GM21717 (cell line): Measurements from ENCODE around the gene SGIP1.
"Not testable (repeated sequence)": the region's sequence is repeated elsewhere in the genome, so short reads cannot be mapped to it uniquely, and the experiment has no call there.

Experiments used
- ATAC-seq: cut with Tn5 transposase; IDR thresholded peaks from one replicate; pipeline ENCODE4 v1.9.1; 2021; ENCODE audit warnings: mild to moderate bottlenecking, moderate library complexity; ENCODE audit not compliant: unreplicated experiment

SGIP1 gene

DNA sequence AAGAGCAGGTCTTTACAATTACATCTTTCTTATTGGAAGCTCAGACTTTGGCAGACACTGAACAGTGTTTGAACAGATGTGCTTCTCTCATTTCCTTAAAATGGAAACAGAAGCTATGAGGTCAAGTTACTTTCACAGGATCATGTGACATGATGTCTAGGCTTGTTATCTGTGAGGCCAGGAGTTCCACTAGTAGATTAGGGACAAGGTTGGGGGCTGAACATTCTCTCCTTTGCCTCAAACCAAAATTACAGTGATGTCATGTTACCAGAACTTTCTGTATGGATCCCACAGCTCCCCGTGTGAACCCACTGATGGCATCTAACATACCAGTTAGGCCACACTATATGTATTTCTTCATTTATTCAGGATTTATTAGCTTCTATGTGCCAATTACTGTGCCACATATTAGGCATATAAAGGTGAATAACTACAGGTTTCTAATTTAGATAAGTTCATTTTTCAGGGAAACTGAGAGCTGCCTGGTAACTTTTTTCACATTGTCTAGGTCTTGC lies 224.3 kb downstream of the SGIP1 start:
- ATAC-seq = peak; percentile 100

DNA sequence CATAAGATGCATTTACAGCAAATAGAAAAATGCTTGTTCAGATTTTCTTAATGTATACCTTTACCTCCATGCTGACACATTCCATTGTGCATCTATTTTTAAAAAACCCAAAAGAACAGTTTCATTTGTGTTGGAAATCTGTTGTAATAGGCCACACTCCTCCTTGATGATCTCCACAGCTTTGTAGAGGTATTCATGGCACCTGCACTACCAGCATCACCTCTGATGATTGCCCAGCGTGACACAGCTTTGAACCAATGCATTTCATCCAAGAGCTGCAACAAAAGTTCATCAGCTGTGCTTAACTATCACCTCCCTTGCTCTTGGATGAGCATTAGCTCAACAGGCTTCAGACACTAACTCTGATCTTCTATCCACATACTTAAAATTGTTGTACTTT lies 226.6 kb downstream of the SGIP1 start:
- ATAC-seq = no peak

DNA sequence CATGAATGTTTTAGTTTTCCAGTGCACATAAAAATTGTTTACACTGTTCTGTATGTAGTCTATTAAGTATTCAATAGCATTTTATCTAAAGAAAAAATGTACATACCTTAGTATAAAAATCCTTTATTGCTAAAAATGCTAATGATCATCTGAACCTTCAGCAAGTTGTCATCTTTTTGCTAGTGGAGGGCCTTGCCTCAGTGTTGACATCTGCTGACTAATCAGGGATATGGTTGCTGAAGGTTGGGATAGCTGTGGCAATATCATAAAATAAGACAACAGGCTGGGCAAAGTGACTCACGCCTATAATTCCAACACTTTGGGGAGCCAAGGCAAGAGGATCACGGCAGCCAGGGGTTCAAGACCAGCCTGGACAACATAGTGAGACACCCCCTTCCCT lies 227.3 kb downstream of the SGIP1 start:
- ATAC-seq = no peak

DNA sequence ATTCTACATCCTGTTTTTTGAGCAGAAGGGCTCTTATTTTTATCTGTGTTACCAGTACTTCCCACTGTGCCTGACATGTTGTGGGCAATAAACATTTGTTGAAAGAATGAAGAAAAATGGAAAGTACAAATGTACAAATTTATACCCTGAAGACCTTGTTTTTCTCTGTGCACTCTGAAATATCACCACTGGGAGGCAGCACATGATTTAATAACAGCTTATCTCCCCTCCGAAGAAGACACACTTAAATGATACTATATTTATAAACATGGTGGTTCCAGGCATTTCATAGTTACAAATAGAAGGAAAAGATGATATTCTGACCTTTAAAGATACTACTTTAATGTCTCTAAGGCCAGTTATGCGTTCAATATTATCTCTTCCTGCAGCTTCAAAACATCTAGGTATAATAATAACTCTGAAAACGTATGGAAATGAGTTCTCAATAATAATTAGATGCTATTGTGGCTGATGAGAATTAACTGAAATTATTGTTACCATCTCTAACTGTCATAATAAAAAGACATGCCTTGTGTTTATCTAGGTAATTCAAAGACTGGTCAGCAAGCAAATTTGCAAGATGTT lies 231.1 kb downstream of the SGIP1 start:
- peak; percentile 67 for ATAC-seq

DNA sequence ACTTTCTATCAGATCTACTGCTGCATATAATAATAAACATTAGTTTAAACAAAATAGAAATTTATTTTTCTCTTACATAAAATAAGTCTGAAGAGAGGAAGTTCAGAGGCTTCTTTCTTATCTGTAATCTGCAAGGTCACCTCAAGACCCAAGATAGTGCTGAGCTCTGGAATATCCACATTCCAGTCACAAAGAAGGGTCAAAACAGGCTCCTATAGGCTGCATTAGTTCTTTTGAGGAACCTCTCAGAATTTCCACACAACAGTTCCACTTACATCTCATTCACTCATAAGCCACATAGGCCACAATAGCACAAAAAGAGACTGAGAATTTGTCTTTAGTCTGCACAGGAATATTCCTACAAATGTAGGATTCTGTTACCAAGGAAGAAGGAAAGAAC lies 233.7 kb downstream of the SGIP1 start:
- ATAC-seq = no peak

DNA sequence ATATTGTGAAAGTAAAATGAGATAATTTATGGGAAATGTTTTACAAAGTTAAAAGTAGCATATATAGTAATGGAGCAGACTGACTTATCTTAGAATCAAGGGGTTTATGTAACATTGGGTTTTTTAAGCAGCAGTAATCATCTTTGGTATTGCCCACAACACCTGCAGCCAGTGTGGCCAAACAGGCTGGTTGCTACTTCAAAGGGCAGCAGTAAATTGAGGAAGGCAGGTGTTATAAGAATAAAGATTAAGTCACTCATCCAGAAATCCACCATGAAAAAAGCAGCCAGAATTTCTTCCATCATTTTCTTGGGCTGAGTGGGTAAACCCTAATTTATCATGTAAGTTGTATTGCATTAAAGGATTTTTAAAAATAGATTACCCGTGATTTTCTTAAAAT lies 235.0 kb downstream of the SGIP1 start:
- no peak for ATAC-seq

DNA sequence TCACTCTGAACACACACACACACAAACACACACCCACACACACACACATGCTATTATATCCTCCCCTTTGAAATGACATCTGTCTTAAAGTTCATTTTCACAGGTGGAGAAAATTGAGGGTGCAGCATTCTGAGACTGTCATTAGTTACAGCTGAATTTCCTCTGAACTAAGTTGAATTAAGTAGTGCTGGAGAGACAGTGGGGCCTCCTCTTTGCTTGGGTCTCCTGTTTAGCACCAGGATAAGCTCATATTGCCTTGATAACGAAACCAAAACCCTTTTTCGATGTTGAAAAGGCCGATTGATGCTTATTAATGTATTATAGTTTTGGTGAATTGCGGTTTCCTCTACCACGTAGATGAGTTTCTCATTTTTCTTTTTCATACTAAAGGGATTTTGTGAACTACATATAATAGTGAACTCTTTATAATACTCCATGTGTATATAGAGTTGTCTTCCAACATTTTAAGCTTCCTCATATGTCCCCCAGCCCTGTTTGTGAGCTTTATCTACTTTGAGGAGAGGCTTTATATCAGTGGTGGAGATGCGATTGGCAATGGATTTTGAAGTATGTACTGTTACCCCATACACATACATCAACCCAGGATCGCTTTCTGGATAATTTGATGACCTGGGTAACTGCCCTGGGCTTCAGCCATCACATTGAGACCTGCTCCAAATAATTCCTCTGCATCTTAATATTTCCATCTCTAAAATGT lies 235.7 kb downstream of the SGIP1 start:
- ATAC-seq = no peak

DNA sequence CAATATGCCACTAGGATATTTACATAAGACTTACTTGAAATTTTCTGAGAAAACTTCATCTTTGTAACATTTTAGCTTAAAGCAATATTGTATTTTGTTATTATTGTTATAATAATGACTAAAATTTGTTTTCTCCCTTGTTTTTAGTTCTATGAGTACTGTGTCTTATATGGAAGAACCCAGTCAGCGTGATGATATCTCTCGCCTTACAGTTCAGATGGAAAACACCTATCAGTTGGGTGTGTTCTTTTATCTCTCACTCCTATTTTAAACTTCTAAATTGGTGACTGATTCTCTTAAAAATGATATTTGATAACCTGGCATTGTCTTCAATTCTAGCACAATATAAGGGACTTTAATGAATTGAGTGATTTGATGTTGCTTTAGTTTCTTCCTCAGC lies 236.3 kb downstream of the SGIP1 start:
- no peak for ATAC-seq

DNA sequence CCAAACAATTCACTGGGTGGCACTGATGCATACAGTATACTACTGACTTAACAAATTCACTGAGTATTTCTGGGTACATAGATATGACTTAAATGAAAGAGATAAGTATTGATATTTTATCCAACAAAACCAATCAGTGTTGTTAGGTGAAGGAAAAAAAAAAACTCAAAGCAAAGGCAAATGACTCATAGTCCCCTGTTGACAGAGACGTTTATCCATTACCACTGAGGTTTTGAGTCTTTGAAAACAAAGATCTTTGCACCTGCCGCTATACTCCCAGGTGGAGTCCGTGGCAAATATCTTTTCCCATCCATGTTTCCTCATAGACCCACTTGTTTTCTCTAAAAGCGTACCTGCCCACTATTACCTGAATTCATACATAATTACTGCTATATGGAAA lies 236.7 kb downstream of the SGIP1 start:
- no peak for ATAC-seq

DNA sequence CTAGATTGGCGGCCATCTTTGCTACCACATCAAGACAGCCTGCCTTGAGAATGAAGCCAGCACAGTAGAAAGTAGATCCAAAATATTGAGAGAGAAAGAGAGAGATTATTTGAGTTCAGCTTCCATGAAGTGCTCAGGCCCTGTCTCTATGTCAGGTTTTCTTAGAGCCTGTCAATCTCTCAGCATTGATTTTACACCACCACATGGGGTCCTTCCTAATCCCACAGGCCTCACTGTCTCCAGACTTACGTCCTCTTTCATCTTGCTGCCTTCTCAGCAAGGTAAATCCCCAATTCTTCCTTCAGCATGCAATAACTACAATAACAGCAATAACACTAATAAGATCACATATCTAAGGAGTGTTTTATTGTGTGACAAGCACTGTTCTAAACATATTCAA lies 239.3 kb downstream of the SGIP1 start:
- no peak for ATAC-seq

DNA sequence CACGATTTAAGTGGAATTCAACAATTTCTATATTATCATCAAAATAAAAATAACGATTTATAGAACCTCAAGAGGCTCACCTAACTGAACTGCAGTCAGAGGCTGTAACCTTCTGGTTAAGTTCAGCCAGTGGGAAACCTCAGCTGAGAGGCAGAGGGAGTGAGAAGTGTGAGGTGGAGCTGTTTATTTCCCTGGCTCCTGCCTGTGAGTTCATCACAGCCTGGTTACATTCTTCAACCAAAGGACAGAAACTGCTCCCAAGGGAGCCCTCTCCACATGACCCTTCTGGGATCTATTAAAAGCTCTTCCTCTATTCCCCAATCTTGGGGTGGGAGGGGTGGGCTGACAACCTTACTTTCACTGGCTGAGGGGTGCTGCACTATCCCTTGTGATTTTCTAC lies 240.5 kb downstream of the SGIP1 start:
- ATAC-seq = no peak

DNA sequence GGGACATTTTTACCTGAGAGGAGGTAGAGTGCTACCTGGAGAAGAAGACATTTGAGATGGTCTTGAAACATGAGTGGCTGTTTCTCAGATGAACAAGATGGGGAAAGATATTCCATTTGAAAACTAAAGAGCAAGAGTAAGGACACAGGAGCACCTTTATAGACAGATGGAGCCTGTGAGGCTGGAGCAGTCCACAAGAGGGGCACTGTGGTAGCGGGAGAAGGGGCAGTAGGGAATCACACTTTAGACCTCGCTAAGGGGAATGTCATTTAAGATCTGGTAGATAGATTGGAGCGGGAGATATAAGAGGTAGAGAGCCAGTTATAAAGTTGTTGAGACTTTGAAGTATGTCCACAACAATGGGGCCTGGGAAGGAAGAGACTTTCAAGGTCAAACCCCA lies 241.7 kb downstream of the SGIP1 start:
- no peak for ATAC-seq

DNA sequence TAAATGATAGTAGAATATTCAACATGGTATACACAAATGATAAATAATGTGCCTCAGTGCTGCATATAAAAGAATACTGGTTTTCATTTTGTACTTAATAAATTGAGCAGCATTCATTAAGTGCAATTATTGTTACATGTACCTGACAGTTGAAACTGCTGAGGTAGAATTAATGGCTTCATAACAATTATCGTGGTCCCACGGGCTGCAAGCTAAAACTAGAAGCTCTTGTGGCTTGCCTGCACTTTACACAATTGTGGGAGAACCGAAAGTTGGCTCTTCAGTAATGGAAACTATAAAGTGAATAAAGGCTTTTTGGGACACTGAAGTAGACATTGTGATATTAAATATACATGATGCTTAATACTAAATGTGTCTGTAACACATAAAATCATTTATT lies 243.9 kb downstream of the SGIP1 start:
- ATAC-seq = no peak

DNA sequence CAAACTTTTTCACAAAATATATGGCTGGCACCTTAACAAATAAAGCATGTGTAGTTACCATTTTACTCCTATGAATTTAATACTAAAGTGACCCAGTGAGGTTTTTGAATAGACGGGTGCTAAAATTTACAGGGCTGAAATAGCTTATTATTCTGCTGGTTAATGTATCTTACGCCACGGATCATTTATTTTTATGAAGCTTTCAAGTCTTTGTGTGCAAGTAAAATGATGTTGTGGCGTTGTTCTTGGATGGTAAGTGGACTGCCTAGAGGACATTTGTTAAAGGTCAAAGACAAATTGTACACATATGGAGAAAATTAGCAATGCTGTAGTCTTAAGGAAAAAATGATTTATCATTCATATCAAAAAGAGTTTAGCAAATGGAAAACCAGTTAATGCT lies 244.3 kb downstream of the SGIP1 start:
- ATAC-seq = no peak

DNA sequence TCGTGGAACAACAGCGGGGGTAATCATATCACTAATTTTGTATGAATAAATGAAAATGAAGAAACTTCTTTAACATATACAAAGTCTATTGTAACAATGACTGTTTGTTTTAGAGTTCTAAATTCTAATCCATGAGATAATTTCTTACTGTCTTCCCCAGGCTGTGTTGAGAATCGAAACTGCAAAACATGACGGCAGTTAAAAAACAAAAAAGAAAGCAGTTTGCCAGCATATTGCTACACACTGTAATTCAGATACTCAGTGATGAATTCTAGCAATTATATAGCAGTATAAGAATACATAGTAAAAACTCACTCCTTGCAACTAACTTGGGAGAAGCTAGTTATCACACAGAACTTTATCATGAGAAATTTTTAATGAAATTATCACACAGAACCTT lies 245.0 kb downstream of the SGIP1 start:
- no peak for ATAC-seq

DNA sequence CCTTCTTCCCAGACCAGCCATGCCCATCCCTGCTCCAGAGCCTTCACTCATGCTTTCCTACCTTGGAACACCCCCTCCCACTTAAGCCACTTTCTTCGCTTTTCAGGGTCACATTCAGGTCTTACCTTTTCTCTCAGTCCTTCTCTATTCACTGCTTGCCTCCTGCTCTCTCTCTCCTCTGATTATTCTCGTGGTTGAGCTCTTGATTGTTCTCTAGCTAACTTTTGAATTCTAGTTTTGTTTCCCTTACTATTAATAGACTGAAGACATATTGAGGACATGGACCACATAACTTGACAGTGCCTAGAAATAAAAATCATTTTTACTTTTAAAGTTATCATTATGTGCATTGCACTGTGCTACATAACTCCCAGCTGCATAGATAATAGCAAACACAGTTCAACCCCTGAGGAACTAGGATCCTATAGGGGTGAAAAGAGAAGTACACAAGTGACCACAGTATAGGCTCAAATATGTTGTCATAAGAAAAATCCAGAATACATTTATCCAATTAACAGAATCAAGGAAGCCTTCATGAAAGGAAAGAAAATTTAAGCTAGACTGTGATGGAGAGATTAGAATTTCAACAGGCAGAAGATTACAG lies 245.6 kb downstream of the SGIP1 start:
- ATAC-seq = no peak

DNA sequence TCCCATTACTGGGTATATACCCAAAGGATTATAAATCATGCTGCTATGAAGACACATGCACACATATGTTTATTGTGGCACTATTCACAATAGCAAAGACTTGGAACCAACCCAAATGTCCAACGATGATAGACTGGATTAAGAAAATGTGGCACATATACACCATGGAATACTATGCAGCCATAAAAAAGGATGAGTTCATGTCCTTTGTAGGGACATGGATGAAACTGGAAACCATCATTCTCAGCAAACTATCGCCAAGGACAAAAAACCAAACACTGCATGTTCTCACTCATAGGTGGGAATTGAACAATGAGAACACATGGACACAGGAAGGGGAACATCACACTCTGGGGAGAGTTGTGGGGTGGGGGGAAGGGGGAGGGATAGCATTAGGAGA lies 251.8 kb downstream of the SGIP1 start:
- ATAC-seq = not testable (repeated sequence)

DNA sequence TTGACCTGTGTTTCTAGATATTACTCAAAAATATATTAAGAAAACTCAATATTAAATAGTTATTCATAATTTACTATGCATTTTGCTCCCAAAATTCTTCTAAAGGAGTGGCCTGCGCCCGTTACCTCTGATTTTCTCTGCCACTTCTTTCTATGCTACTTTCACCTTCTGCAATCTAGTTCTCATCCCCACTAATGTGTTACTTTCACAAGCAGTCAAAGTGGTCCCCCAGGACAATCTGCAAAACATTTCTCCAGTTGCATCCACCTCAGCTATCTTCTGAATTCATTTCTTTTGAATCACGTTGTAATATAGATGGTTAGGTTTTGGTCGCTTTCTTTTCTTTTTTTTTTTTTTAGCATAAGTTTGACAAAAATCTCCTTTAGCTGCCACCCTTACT lies 253.7 kb downstream of the SGIP1 start:
- ATAC-seq = peak; percentile 52

DNA sequence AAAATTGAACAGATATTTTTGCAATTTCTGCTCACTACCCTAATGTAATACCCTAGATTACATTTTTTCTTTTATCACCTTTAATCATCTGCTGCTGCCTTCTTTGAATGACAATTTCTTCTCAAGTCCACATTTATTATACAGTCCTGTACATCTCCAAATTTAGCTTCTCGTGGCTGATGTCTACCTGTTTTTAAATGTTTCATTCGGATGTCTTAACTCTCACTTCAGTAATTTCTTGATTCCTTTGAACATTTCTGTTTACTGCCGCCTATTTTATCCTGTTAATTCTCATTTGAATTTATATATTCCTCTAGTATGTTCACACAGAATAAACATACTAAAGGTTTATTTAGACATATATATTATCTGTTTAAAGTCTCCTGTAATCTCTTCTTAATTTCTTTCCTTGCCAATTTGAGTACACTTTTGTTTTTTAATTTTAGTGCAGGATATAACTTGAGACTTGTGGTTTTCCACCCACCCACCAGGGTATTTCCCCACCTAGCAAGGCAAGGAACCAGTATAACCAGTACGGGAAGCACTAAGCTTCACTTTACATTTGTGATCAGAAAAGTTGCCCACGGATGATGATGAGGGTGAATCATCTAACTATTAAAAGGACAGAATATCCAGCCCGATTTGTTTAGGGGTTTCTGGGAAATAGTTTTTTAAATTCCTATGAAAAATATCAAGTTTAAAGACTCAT lies 254.4 kb downstream of the SGIP1 start:
- peak; percentile 96 for ATAC-seq

DNA sequence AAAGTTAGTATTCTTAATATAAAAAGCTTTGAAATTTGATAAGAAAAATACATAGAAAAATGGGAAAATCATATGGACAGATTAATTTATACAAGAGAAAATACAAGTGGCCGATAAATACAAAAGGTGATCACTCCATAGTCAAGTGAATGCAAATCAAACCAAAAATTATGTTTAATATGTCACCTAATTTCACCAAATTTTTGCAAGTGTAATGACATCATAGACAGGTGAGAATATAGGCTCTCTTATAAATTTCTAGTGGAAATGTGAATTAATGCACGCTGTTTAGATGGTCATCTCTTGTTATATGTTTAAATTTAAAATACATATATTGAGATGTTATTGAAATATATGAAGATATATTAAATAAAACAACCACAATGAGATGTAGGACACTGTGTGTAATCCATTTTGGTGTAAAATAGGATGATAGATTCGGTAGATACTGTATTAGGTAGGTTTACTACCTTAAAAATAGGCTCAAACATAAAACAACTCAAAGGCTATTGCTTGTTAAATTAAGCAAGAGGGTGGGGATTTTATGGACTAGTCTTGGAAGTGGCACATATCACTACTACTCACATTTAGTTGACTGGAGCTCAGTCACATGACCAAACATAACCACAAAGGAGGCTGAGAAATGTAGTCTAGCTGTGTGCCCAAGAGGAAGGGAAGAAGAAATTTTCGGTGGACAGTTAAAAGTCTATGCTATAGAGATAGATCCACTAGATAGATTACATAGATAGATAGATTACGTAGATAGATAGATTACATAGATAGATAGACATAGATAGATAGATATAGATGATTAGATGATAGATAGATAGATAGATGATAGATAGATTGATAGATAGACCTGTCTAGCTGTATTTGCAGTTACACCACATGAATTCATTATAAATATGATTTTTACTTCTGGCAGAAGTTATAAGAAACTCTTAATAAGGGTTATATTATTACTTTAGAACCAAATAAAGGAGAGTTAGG lies 258.0 kb downstream of the SGIP1 start:
- ATAC-seq = no peak

DNA sequence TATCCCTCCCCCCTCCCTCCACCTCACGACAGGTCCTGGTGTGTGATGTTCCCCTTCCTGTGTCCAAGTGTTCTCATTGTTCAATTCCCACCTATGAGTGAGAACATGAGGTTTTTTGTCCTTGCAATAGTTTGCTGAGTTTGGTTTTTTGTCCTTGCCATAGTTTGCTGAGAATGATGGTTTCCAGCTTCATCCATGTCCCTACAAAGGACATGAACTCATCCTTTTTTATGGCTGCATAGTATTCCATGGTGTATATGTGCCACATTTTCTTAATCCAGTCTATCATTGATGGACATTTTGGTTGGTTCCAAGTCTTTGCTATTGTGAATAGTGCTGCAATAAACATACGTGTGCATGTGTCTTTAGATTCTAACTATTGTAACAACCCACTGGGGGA lies 261.9 kb downstream of the SGIP1 start:
- ATAC-seq = not testable (repeated sequence)
